ENCODE data around the gene FGF8.

GRCh38 chr10:101774589-101775272 is 1.2 kb downstream of the FGF8 start:
- TF ChIP-seq CTCF (IDR thresholded peaks at IDR 0.05) (no peak), POLR2AphosphoS5 (IDR thresholded peaks at IDR 0.05) (no peak), POLR2A (IDR thresholded peaks at IDR 0.05) (no peak)

Measured in breast epithelium (tissue), 3 donors.